IMR-90 (cell line): ENCODE measurements around the gene ITGA4. TPM values are rescaled to one million over a fixed set of nuclear protein-coding genes. Genes with fewer than 3 reads are reported as not detected.
A peak's percentile ranks its signal among the peaks of the same experiment; 100 is the strongest.

ENCODE experiments used
- ATAC-seq: fragments of 200-7000 bp; cut with Tn5 transposase; 2 replicates; pipeline ENCODE4 v1.9.1; 2020; ENCODE audit warnings: low read depth, mild to moderate bottlenecking, moderate library complexity
- BruUV-seq: library from RNA; stranded (reverse); fragments of 400-500 nt; replicated peaks from 2 replicates; lab custom pipeline; 2021; lab: Mats Ljungman, UMichigan
- CTCF ChIA-PET: fragments of 300-600 bp; formaldehyde crosslinking; extraction: SDS; loops from one replicate; lab custom pipeline; 2021; ENCODE audit warnings: antibody characterized with exemption; lab: Yijun Ruan, JAX
- POLR2A ChIA-PET: fragments of 300-600 bp; sonication (Branson Sonifier 250); formaldehyde crosslinking; loops from one replicate; lab custom pipeline; 2022; ENCODE audit warnings: antibody characterized with exemption; ENCODE audit not compliant: unreplicated experiment; lab: Charles Lee
- DNase-seq: peaks from one replicate; pipeline ENCODE4 v3.0.0; 2013
- H2AFZ ChIP-seq: replicated peaks from 2 replicates; pipeline ENCODE3; 2013; ENCODE audit warnings: low read length, mild to moderate bottlenecking; ENCODE audit not compliant: poor library complexity
- H2AK5ac ChIP-seq: 2 replicates; pipeline ENCODE4 v1.6.1; 2013; ENCODE audit warnings: low read depth, low read length, inconsistent platforms
- H2AK9ac ChIP-seq: replicated peaks from 2 replicates; pipeline ENCODE3; 2013; ENCODE audit warnings: mild to moderate bottlenecking, low read depth, low read length, moderate library complexity; ENCODE audit not compliant: poor library complexity
- H2BK120ac ChIP-seq: 2 replicates; pipeline ENCODE4 v1.6.1; 2013; ENCODE audit warnings: low read depth, low read length, inconsistent platforms
- H2BK15ac ChIP-seq: 3 replicates; pipeline ENCODE4 v1.6.1; 2013; ENCODE audit warnings: low read depth, low read length, inconsistent platforms
- H2BK20ac ChIP-seq: 2 replicates; pipeline ENCODE4 v1.6.1; 2013; ENCODE audit warnings: low read depth, mild to moderate bottlenecking, inconsistent platforms, low read length, moderate library complexity
- H2BK5ac ChIP-seq: 2 replicates; pipeline ENCODE4 v1.6.1; 2013; ENCODE audit warnings: mild to moderate bottlenecking, low read depth, low read length, inconsistent platforms; ENCODE audit not compliant: poor library complexity, severe bottlenecking
- H3K14ac ChIP-seq: replicated peaks from 2 replicates; pipeline ENCODE4 v1.6.1; 2013; ENCODE audit warnings: low read depth, low read length, inconsistent platforms
- H3K18ac ChIP-seq: 2 replicates; pipeline ENCODE4 v1.6.1; 2013; ENCODE audit warnings: low read depth, low read length, control low read depth
- H3K23ac ChIP-seq: 2 replicates; pipeline ENCODE4 v1.6.1; 2013; ENCODE audit warnings: low read depth, low read length, inconsistent platforms
- H3K27ac ChIP-seq: 2 replicates; pipeline ENCODE4 v1.5.1; 2013; ENCODE audit warnings: mild to moderate bottlenecking, control low read depth, low read length; ENCODE audit not compliant: insufficient read depth
- H3K27me3 ChIP-seq: 2 replicates; pipeline ENCODE4 v1.6.1; 2013; ENCODE audit warnings: low read length; ENCODE audit not compliant: control insufficient read depth, insufficient read depth
- H3K36me3 ChIP-seq: 2 replicates; pipeline ENCODE4 v1.6.1; 2013; ENCODE audit warnings: low read length, mixed read lengths; ENCODE audit not compliant: control insufficient read depth, insufficient read depth
- H3K4ac ChIP-seq: 2 replicates; pipeline ENCODE4 v1.6.1; 2013; ENCODE audit warnings: low read depth, low read length, inconsistent platforms
- H3K4me1 ChIP-seq: 2 replicates; pipeline ENCODE4 v1.6.1; 2013; ENCODE audit warnings: low read length, mixed read lengths; ENCODE audit not compliant: control insufficient read depth, insufficient read depth
- H3K4me2 ChIP-seq: 2 replicates; pipeline ENCODE4 v1.6.1; 2013; ENCODE audit warnings: low read depth, mild to moderate bottlenecking, control low read depth, low read length, moderate library complexity
- H3K4me3 ChIP-seq: 2 replicates; pipeline ENCODE4 v1.5.1; 2013; ENCODE audit warnings: low read depth, mild to moderate bottlenecking, control low read depth, low read length, moderate library complexity; ENCODE audit not compliant: insufficient read depth
- H3K56ac ChIP-seq: 2 replicates; pipeline ENCODE4 v1.6.1; 2013; ENCODE audit warnings: low read length, inconsistent platforms; ENCODE audit not compliant: insufficient read depth; ENCODE audit errors: extremely low read depth
- H3K79me1 ChIP-seq, 2 experiments: 2 replicates each; pipeline ENCODE4 v1.6.1; 2013; ENCODE audit warnings: low read length in 2 of 2, inconsistent platforms in 1 of 2, low read depth in 1 of 2
- H3K9ac ChIP-seq: 2 replicates; pipeline ENCODE4 v1.6.1; 2013; ENCODE audit warnings: low read depth, low read length, control low read depth
- H3K9me1 ChIP-seq: 2 replicates; pipeline ENCODE4 v1.6.1; 2013; ENCODE audit warnings: low read length, inconsistent platforms; ENCODE audit not compliant: insufficient read depth
- H3K9me3 ChIP-seq: 2 replicates; pipeline ENCODE4 v1.6.1; 2013; ENCODE audit warnings: low read length; ENCODE audit not compliant: control insufficient read depth, insufficient read depth
- H4K20me1 ChIP-seq: 2 replicates; pipeline ENCODE4 v1.6.1; 2013; ENCODE audit warnings: low read length, inconsistent platforms; ENCODE audit not compliant: insufficient read depth
- H4K5ac ChIP-seq: 2 replicates; pipeline ENCODE4 v1.6.1; 2013; ENCODE audit warnings: mild to moderate bottlenecking, low read depth, low read length, control low read depth
- H4K8ac ChIP-seq, 2 experiments: 2 replicates each; pipeline ENCODE4 v1.6.1; 2013; ENCODE audit warnings: low read depth in 2 of 2, low read length in 2 of 2, control low read depth in 1 of 2, inconsistent platforms in 1 of 2
- H4K91ac ChIP-seq: 2 replicates; pipeline ENCODE4 v1.6.1; 2013; ENCODE audit warnings: low read depth, low read length, inconsistent platforms; ENCODE audit not compliant: insufficient read depth
- MAFK ChIP-seq: IDR thresholded peaks from 2 replicates; pipeline ENCODE4 v1.6.1; 2012; ENCODE audit warnings: low read depth, low read length, improper control_type of control experiment
- RAD21 ChIP-seq: IDR thresholded peaks from 2 replicates; pipeline ENCODE4 v1.6.1; 2012; ENCODE audit warnings: low read length, improper control_type of control experiment
- RCOR1 ChIP-seq: IDR thresholded peaks from 2 replicates; pipeline ENCODE4 v1.6.1; 2012; ENCODE audit warnings: mild to moderate bottlenecking, low read length, improper control_type of control experiment; ENCODE audit not compliant: insufficient replicate concordance
- RFX5 ChIP-seq: IDR thresholded peaks from 2 replicates; pipeline ENCODE4 v1.8.0; 2012; ENCODE audit warnings: low read depth, mild to moderate bottlenecking, low read length, moderate library complexity
- SMC3 ChIP-seq: fragments of 150-350 bp; IDR thresholded peaks from 2 replicates; pipeline ENCODE4 v1.6.1; 2016; ENCODE audit warnings: low read depth, mild to moderate bottlenecking, antibody characterized with exemption, low read length, moderate library complexity
- WGBS, 2 experiments: methylation state at CpG; one replicate each; pipeline versions ENCODE4 v1.1.5 to v1.1.7; 2013; ENCODE audit warnings: missing lambda C conversion rate in 2 of 2; ENCODE audit not compliant: insufficient read length in 1 of 2; ENCODE audit errors: extremely low coverage in 2 of 2; 5-methylcytosine and 5-hydroxymethylcytosine counted together
- dilution Hi-C: fragments of 300-500 bp; cut with HindIII; formaldehyde crosslinking; loops from one replicate; pipeline ENCODE4 v1.14.3; 2018; ENCODE audit warnings: low sequenced_read_pairs; ENCODE audit not compliant: unreplicated experiment
- in situ Hi-C: fragments of 300-500 bp; cut with MboI; formaldehyde crosslinking; loops from 3 replicates; pipeline ENCODE4 v1.14.3; 2019; ENCODE audit warnings: low sequenced_read_pairs, inconsistent platforms, mixed read lengths
- intact Hi-C: fragments of 100-400 bp; cut with micrococcal nuclease; formaldehyde crosslinking; loops from 2 replicates; pipeline ENCODE4 v1.10.0; 2022
- polyA plus RNA-seq, 3 experiments: library from polyadenylated mRNA; depleted of rRNA; stranded (reverse); fragments of >200 nt; gene quantifications; 2 replicates each; pipeline ENCODE4 v1.2.3, GENCODE V29; 2012; ENCODE audit warnings: low replicate concordance in 1 of 3
- total RNA-seq: library from RNA; depleted of rRNA; stranded (reverse); fragments of >200 nt; gene quantifications from 2 replicates; pipeline ENCODE4 v1.2.3, GENCODE V29; 2012
- TF ChIP-seq, protein P1 (sequence below): conservative IDR thresholded peaks from 2 replicates; pipeline ENCODE4 v1.5.1; 2012; ENCODE audit warnings: mild to moderate bottlenecking, low read depth, low read length, improper control_type of control experiment

ITGA4 gene
- total and polyA plus RNA-seq, 2 of the 4 experiments (the other 2 are of a cell fraction), result 6.9 to 13.6 TPM

GRCh38 chr2:181570833-181571661 lies 113.9 kb downstream of the ITGA4 start (continued):
- no peak for TF ChIP-seq RCOR1

DNA sequence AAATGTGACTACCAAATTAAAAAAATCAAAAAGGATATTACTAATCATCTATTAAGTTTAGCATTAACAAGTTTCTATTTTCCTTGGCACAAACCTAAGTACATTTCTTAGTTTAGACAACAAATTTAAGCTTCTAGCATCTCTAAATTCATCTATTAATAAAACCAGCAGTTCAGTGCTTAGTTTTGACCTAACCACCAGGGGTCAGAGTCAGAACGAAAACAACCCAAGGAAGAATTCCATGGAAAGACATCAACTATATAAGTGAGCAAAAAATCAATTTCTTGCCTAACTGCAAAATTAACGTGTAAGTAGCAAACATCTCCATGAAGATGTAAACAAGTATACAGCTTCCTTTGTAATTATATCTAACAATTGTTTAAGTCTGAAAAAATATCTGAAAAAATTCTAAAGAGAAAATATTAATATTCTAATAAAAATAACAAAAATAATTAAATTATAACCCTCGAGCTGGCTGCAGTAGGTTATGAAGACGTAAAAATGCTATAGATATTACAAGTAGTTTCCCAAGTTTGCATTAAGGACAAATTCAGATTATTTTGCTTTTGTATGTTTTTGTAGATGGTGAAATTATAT lies 116.1 kb downstream of the ITGA4 start:
- Histone ChIP-seq H3K9me1 (no peaks in the 10 kb centered on the region), H4K20me1 (no peaks in the 10 kb centered on the region), H2BK20ac (no peak overlapping the region), H4K8ac (no peak overlapping the region), H2AK9ac (no peak overlapping the region), H3K9me3 (no peaks in the 10 kb centered on the region), H2BK5ac (no peak overlapping the region), H3K36me3 (no peaks in the 10 kb centered on the region), H3K4me2 (no peak overlapping the region), H4K91ac (no peak overlapping the region), H3K56ac (no peak overlapping the region), H2AK5ac (no peak overlapping the region), H3K4me1 (no peaks in the 10 kb centered on the region), H3K27ac (no peak overlapping the region), H3K4me3 (no peak overlapping the region), H3K27me3 (peaks cover 9% of the 10 kb centered on the region), H3K79me1 (no peaks in the 10 kb centered on the region), H3K14ac (no peak overlapping the region), H3K23ac (no peak overlapping the region), H2AFZ (no peak overlapping the region), H4K5ac (no peak overlapping the region), H3K9ac (no peak overlapping the region), H3K4ac (no peak overlapping the region), H2BK120ac (no peak overlapping the region), H2BK15ac (no peak overlapping the region), H3K18ac (no peak overlapping the region)
- in situ Hi-C loops (no loop called here), dilution Hi-C loops (no loop called here), intact Hi-C loops (loop anchor here (1.0 to 2.0 kb wide), 4 partner anchors 142 to 559 kb away; no protein-coding TSS in a partner anchor)
- TF ChIP-seq RAD21 (peak; percentile 47), MAFK (no peak), SMC3 (peak; percentile 59), RFX5 (no peak)
- TF ChIP-seq, protein P1, sequence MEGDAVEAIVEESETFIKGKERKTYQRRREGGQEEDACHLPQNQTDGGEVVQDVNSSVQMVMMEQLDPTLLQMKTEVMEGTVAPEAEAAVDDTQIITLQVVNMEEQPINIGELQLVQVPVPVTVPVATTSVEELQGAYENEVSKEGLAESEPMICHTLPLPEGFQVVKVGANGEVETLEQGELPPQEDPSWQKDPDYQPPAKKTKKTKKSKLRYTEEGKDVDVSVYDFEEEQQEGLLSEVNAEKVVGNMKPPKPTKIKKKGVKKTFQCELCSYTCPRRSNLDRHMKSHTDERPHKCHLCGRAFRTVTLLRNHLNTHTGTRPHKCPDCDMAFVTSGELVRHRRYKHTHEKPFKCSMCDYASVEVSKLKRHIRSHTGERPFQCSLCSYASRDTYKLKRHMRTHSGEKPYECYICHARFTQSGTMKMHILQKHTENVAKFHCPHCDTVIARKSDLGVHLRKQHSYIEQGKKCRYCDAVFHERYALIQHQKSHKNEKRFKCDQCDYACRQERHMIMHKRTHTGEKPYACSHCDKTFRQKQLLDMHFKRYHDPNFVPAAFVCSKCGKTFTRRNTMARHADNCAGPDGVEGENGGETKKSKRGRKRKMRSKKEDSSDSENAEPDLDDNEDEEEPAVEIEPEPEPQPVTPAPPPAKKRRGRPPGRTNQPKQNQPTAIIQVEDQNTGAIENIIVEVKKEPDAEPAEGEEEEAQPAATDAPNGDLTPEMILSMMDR, result peak; percentile 55
- ATAC-seq (peak; percentile 54; the same call in 1 of the 2 replicates), DNase-seq (peak; percentile 50)
- no CpG with 5 or more reads among the region's 4 CpGs for WGBS, 2 experiments
- CTCF ChIA-PET, result interaction anchor here (1.0 to 1.5 kb wide), 8 partner anchors 8 to 1447 kb away, joined by 3 to 13 read pairs (median 3); no protein-coding TSS in a partner anchor
- BruUV-seq, result no TSS peak
- POLR2A ChIA-PET, result no interaction called here
